Choroid plexus epithelial cell (primary cell): ENCODE results near the gene BACE1-AS.

ENCODE experiments used
- DNase-seq: peaks from one replicate; pipeline ENCODE4 v3.0.0-alpha.2; 2010; ENCODE audit warnings: low read depth
- H3K4me3 ChIP-seq: 2 replicates; pipeline ENCODE4 v1.5.1; 2011; ENCODE audit warnings: low read depth, mild to moderate bottlenecking, control low read depth, low read length, moderate library complexity
- TF ChIP-seq, protein P1 (sequence below): conservative IDR thresholded peaks from 2 replicates; pipeline ENCODE4 v1.5.1; 2011; ENCODE audit warnings: low read depth, mild to moderate bottlenecking, control low read depth, inconsistent platforms, low read length, moderate library complexity

Gene BACE1-AS

DNA sequence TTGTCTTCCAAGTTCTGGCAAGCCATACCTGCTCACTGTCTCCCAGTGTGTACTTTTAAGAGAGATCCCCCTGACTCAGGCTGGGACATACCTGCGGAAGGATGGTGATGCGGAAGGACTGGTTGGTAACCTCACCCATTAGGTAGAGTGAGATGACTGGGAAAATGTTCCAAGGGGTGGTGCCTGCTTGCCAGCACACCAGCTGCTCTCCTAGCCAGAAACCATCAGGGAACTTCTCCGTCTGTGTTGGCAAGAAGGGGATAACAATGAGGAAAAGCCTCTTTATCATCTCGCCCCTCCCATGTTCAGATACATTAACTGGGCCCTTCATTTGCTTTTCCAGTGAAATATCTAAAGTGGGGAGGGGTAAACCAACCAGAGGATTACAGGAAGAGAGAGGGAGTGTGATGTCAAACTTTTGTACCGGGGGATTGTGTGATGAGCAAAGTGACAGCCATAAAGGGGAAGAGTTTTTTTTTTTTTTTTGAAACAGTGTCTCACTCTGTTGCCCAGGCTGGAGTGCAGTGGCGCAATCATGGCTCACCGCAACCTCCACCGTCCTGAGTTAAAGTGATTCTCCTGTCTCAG is at the start of gene BACE1-AS:
TSS of gene BACE1-AS (plus strand) at position 538 of the 588 bp plus-strand sequence.
- TF ChIP-seq, protein P1, sequence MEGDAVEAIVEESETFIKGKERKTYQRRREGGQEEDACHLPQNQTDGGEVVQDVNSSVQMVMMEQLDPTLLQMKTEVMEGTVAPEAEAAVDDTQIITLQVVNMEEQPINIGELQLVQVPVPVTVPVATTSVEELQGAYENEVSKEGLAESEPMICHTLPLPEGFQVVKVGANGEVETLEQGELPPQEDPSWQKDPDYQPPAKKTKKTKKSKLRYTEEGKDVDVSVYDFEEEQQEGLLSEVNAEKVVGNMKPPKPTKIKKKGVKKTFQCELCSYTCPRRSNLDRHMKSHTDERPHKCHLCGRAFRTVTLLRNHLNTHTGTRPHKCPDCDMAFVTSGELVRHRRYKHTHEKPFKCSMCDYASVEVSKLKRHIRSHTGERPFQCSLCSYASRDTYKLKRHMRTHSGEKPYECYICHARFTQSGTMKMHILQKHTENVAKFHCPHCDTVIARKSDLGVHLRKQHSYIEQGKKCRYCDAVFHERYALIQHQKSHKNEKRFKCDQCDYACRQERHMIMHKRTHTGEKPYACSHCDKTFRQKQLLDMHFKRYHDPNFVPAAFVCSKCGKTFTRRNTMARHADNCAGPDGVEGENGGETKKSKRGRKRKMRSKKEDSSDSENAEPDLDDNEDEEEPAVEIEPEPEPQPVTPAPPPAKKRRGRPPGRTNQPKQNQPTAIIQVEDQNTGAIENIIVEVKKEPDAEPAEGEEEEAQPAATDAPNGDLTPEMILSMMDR, result no peak
- H3K4me3 ChIP-seq, result no peak within 1 kb of the TSS
- no peak for DNase-seq

GRCh38 chr11:117248341-117248740 is 42.8 kb upstream of the BACE1-AS start:
- H3K4me3 ChIP-seq, result no peak overlapping the region
- DNase-seq, result no peak
- TF ChIP-seq, protein P1, result no peak

- DNase-seq, result no peak
- TF ChIP-seq, protein P1, result no peak
- no peak overlapping the region for H3K4me3 ChIP-seq
Observed at GRCh38 chr11:117249571-117249970, 41.6 kb upstream of the BACE1-AS start.

- no peak for DNase-seq
- TF ChIP-seq, protein P1, result no peak
- no peak overlapping the region for H3K4me3 ChIP-seq
Observed at GRCh38 chr11:117251506-117251905, 39.6 kb upstream of the BACE1-AS start.

DNA sequence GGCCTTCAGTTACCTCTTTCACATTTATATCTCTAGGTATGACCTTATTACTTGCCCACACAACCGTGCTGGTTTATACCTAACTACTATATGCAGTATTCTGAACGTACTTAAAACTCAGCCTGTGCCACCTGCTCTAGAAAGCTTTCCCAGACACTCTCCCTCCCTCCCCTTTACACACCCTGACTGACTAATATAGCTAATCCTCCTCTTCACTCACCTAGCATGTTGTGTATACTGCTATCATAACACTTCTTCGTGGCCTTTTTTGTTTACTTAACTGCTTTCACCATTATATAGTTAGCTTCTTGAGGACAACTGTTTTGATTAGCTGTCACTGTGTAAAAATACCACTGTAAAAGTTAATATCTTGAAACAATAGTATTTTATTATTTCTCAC is 35.2 kb upstream of the BACE1-AS start:
- TF ChIP-seq, protein P1, result no peak
- no peak overlapping the region for H3K4me3 ChIP-seq
- no peak for DNase-seq

- peak; percentile 51 for DNase-seq
- H3K4me3 ChIP-seq, result no peak overlapping the region
- TF ChIP-seq, protein P1, result no peak
Observed at GRCh38 chr11:117256573-117256972, 34.6 kb upstream of the BACE1-AS start.

GRCh38 chr11:117258576-117258975 is 32.6 kb upstream of the BACE1-AS start:
- TF ChIP-seq, protein P1, result no peak
- no peak overlapping the region for H3K4me3 ChIP-seq
- no peak for DNase-seq
